Measurements from ENCODE around the gene CNOT11.

The CNOT11 gene

GRCh38 chr2:101278925-101279324, 26.2 kb downstream of the CNOT11 start:
- no peak for DNase-seq (ENCODE audit: low read depth)

DNA sequence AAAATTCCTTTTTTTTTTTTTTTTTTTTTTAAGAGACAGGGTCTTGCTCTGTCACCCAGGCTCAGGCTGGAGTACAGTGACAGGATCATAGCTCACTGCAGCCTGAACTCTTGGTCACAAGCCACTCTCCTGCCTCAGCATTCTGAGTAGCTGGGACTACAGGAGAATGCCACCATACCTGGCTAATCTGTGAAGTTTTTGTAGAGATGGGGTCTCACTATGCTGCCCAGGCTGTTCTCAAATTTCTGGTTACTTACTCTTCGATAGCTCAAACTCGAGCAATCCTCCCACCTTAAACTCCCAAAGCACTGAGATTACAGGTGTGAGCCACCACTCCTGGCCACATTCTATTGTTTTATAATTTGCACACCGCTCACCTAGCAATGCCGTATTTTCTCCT, 28.8 kb downstream of the CNOT11 start:
- no peak for DNase-seq (ENCODE audit: low read depth)

DNA sequence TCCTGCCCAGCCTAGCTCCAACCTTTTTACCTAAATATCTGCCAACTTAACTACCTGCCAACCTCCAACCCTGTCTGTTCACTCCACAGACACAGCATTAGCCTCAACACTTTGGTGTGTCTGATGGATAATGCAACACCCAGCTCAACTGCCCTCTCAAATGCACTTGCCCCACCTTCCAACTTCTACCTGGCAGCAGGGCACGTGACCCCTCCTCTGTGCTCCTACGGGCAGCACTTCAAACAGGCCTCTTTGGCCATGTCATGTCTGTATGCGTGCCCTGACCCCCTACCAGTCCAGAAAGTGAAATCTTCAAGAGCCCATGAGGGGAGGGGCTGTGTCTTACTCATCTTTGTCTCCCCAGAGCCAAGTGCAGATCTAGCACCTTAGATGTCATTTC, 30.3 kb downstream of the CNOT11 start:
- DNase-seq (ENCODE audit: low read depth): no peak

DNA sequence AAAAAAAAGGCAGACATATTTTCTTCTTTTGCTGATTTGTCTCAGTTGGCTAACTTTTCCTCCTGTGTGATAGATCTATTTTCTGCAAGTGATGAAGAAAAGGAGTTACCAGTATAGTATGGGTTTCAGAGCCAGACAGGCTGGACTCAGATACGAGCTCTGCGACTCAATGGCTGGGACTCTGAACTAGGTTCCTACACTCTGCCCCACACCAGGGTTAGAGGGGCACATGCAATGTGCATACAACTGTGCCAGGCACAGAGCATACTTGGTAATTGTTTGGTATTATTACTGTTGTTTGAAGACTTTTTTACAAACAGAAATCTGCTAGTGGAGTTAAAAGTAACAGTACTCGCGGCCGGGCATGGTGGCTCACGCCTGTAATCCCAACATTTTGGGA, 34.0 kb downstream of the CNOT11 start:
- no peak for DNase-seq (ENCODE audit: low read depth)

GRCh38 chr2:101287303-101287702, 34.6 kb downstream of the CNOT11 start:
- no peak for DNase-seq (ENCODE audit: low read depth)

- DNase-seq (ENCODE audit: low read depth): no peak
Measured at GRCh38 chr2:101290711-101291110, 38.0 kb downstream of the CNOT11 start.

- no peak for DNase-seq (ENCODE audit: low read depth)
Measured at GRCh38 chr2:101291973-101292372, 39.3 kb downstream of the CNOT11 start.

DNA sequence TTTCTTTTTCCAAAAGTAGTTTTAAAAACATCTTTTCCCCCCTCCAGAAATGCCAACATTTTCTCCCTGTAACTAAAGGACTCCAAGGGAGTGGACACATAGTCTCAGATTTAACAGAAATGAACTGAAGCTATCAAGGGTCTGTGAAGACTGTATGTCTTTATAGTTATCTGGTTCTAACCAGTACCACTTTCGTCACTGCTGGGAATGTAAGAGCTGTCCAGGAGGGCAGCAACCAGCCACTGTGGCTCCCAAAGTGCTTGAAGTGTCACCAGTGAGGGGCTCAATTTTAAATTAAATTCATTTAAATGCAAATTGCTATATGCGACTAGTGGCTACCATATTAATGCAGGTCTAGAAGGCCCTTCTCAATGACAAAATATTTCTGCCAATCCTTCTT, 40.9 kb downstream of the CNOT11 start:
- no peak for DNase-seq (ENCODE audit: low read depth)

DNA sequence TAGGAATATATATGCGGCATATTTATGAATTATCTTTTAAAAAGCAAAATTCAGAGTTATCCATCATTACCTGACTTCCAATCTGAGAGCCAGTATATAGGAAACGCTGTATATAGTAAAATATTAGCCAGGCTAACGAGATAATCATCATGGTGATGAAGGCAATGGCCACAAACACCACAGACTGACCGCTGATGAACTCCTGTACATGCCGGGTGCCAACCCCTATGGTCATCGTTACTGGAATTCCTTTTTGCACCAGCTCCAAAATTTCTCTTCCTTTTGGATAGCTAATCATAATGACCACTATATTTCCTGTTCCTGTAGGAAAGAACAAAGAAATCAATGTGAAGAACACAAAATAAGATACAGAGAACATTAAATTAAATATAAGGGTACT, 42.2 kb downstream of the CNOT11 start:
- DNase-seq (ENCODE audit: low read depth): no peak

- no peak for DNase-seq (ENCODE audit: low read depth)
Measured at GRCh38 chr2:101295895-101296294, 43.2 kb downstream of the CNOT11 start.

GRCh38 chr2:101296371-101296770, 43.7 kb downstream of the CNOT11 start:
- DNase-seq (ENCODE audit: low read depth): no peak

GRCh38 chr2:101297383-101297782, 44.7 kb downstream of the CNOT11 start:
- no peak for DNase-seq (ENCODE audit: low read depth)

- DNase-seq (ENCODE audit: low read depth): no peak
Measured at GRCh38 chr2:101299604-101300003, 46.9 kb downstream of the CNOT11 start.

GRCh38 chr2:101300164-101300563, 47.5 kb downstream of the CNOT11 start:
- no peak for DNase-seq (ENCODE audit: low read depth)

DNA sequence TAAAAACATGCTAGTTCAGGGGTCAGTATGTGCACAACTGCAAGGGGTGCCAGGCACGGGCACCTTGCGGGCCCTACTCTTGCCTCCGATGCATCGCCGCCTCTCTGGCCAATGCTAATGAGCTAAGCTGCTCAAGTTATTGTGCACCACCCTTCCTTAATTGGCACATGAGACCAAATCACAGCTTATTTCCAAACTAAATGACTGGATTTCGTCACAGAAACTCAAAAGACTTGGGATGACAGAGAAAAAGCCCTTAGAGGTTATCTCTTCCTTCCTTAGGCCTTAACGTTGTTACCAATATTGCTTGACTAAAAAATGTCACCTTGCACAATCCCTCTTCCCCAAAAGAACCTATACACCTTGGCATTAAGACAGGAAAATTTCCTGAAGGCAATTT, 48.1 kb downstream of the CNOT11 start:
- no peak for DNase-seq (ENCODE audit: low read depth)

GRCh38 chr2:101302016-101302415, 49.3 kb downstream of the CNOT11 start:
- no peak for DNase-seq (ENCODE audit: low read depth)

DNA sequence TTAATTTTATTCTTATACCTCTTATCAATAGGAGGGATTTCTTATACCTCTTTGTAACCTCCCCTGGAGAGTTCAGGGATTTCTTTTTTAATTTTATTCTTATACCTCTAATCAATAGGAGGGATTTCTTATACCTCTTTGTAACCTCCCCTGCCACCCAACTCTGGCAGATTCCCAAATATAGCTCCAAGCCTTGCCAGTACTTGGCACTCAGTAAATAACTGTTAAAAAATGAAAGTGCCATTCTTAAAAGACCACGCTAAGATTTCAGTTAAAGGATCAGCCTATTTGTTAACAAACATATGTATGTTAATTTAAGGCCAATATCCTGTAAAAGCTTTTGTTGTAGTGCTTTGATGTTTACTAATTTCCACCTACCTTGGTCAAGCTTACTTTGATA, 51.0 kb downstream of the CNOT11 start:
- no peak for DNase-seq (ENCODE audit: low read depth)

- DNase-seq (ENCODE audit: low read depth): no peak
Measured at GRCh38 chr2:101305035-101305434, 52.3 kb downstream of the CNOT11 start.

DNA sequence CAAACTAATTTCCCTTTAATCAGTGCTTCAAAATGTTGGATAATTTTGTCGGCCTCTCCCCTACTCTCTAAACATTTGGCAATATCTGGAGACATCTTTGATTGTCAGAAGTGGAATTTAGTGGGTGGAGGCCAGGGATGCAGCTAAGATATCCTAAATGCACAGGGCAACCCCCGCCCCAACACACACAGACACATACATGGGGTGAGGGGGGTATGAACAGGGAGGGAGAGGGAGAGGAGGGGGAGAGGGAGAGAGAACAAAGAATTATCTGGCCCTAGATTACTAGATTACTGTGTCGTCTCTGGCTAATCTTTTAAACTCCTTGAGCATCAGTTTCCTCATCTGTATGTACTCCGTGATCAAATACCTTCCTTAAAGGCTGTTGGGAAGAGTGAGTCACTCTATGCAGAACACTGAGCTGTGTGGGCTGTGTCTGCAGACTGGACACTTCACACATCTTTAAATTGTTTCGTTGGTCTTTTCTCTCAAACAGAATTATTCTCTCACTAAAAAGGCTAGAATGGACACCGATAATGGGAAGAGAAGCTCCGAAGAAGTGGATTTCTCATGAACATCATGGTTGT, 52.9 kb downstream of the CNOT11 start:
- DNase-seq (ENCODE audit: low read depth): no peak

DNA sequence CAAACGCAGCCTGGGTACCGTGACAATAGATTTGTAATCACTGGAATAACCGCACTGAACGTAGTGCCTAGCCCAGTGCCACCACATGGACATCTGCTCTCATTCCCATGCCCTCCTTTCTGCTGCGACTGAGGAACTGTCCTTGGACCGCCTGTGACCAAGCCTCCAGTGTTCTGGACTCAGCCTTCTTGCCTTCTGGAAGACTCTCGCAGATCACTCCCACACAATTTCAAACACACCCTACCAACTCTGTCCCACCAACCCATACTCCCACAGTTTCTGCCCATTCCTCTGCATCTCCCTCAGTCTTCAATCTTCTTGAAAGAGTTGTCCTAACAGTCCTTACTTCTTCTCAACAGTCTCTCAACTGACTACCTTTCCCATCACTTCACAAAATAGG, 53.7 kb downstream of the CNOT11 start:
- no peak for DNase-seq (ENCODE audit: low read depth)

DNA sequence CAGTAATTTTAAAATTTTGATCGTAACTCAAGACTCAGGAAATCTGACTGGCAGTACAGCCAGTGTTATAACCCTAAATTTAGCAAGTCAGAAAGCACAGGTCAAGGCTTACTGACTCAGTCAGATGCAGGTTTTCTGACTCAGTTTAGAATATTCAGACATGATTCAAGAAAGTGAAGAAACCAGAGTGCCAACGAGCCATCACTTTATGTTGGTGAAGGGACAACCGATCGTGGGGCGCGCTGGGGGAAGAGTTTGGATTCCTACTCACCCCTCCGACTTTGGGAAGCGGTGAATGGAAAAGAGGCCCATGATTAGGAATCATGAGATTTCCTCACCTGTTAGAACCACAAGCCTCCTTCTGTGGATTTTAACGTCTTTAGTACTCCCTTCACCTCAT, 54.8 kb downstream of the CNOT11 start:
- DNase-seq (ENCODE audit: low read depth): no peak

DNA sequence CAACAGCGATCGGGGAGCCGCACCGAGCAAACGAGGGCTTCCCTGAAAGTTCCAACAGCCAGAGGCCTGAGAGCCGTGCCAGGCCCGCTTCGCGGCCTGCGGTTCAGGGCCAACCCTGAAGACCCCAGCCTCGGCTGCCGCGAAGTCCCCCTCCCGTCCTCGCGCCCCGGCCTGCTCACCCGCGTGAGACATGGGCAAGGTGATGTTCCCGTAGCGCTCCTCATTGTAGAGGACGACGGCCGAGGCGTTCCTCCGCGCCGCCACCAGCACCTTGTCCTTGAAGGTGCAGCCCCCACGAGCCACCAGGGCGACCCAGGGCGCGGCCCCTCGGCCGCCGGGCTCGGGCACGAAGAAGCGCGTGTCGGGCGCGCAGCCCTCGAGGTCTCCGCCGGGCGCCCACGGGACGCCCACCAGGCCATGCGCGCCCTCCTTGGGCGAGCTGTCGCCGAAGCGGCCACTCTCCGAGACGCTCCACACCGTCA, 55.3 kb downstream of the CNOT11 start:
- peak; percentile 35 for DNase-seq (ENCODE audit: low read depth)

DNA sequence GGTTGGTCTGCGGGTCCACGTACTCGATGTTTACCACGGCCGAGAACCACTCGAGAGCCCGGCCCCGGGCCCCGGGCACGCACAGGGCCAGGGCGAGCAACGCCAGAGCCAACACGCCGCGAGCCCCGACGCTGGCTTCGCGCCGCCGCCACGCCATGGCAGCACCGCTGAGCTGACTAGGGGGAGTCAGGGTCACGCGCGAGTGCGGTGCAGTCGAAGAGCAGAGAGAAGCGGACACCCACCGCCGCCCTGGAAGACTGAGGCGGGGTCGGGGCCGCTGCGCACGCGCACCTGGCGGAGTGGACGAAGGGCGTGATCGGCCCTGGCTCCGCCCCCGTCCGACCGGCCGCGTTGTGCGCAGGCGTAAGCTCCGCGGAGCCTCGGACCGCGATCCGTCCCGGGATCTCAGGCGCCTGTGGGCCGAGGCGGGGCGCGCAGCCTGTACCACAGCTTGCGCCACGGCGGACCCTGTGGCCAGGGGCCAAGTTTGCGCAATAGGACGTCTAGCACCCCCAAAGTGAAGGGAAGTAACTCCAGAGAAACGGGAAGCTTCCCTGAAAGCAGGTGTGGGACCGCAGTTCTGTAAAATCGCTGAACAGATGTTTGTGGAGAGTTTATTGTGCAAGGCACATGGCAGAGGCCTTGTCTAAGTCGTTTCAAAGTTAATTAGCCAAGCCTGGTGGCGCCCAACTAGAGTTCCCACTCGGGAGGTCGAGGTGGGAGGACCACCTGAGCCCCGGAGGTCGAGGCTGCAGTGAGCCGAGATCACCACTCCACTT, 55.9 kb downstream of the CNOT11 start, which contains the start of gene RNF149:
Gene RNF149, minus strand, starts transcription at position 270 of the 779 bp plus-strand sequence. Its CDS starts 113 bp downstream, at position 157.
- peak; percentile 89 for DNase-seq (ENCODE audit: low read depth)
